Ascending aorta (tissue), 2 donors: ENCODE results near the gene ART4. TPM values are rescaled to one million over a fixed set of nuclear protein-coding genes. Genes with fewer than 3 reads are reported as not detected.

ENCODE experiments used
- DNase-seq, 2 donors: peaks; one replicate each; pipeline ENCODE4 v3.0.0-alpha.2; 2019; ENCODE audit warnings: low spot score in 2 of 2
- H3K27ac ChIP-seq, 2 donors: fragments of 200-600 bp; sonication (generic); one replicate each; pipeline ENCODE4 v1.5.1; 2016 to 2017; ENCODE audit warnings: mild to moderate bottlenecking in 1 of 2
- H3K27me3 ChIP-seq: fragments of 200-600 bp; sonication (generic); one replicate; pipeline ENCODE4 v1.5.1; 2017
- H3K36me3 ChIP-seq, 2 donors: fragments of 200-600 bp; sonication (generic); one replicate each; pipeline ENCODE4 v1.5.1; 2016
- H3K4me1 ChIP-seq, 2 donors: fragments of 200-600 bp; sonication (generic); one replicate each; pipeline ENCODE4 v1.5.1; 2016 to 2017; ENCODE audit warnings: mild to moderate bottlenecking in 1 of 2
- H3K4me3 ChIP-seq, 2 donors: fragments of 200-600 bp; sonication (generic); one replicate each; pipeline ENCODE4 v1.5.1; 2016 to 2017; ENCODE audit warnings: mild to moderate bottlenecking in 1 of 2
- H3K9me3 ChIP-seq, 2 donors: fragments of 200-600 bp; sonication (generic); one replicate each; pipeline ENCODE4 v1.5.1; 2016
- intact Hi-C: fragments of 100-400 bp; cut with DNase I; formaldehyde crosslinking; loops from one replicate; pipeline ENCODE4 v1.15.1; 2023
- total RNA-seq: library from RNA; depleted of rRNA; stranded (reverse); fragments of >200 nt; gene quantifications from one replicate; pipeline ENCODE4 v1.1.0, GENCODE V29; 2016
- TF ChIP-seq, protein P1 (sequence below), 3 experiments: fragments of 200-600 bp in 2 of 3; fragments of 450-650 bp in 1 of 3; sonication (generic) in 2 of 3; IDR thresholded peaks; one replicate each; pipeline ENCODE4 v1.5.1; 2016 to 2019; ENCODE audit warnings: antibody characterized with exemption in 3 of 3, mild to moderate bottlenecking in 1 of 3, moderate library complexity in 1 of 3

ART4 gene, protein sequence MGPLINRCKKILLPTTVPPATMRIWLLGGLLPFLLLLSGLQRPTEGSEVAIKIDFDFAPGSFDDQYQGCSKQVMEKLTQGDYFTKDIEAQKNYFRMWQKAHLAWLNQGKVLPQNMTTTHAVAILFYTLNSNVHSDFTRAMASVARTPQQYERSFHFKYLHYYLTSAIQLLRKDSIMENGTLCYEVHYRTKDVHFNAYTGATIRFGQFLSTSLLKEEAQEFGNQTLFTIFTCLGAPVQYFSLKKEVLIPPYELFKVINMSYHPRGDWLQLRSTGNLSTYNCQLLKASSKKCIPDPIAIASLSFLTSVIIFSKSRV
- total RNA-seq, result 40.4 TPM

GRCh38 chr12:14843425-14843887, at the start of gene ART4:
TSS of gene ART4 (minus strand) at chr12:14843526. CDS start at chr12:14843113, 413 bp downstream.
- Histone ChIP-seq H3K4me3 (peak within 1 kb of the TSS; percentile 15 to 50), H3K9me3 (no peaks in the 10 kb centered on the region), H3K4me1 (peaks cover 8 to 58% of the 10 kb centered on the region in 2 donors), H3K27me3 (no peaks in the 10 kb centered on the region), H3K27ac (peak within 1 kb of the TSS; percentile 72 to 87), H3K36me3 (no peaks in the 10 kb centered on the region)
- DNase-seq, result no peak
- intact Hi-C loops, result loop anchor here (5.0 to 10.0 kb wide), 2 partner anchors 429 to 681 kb away; no protein-coding TSS in a partner anchor
- TF ChIP-seq, protein P1, sequence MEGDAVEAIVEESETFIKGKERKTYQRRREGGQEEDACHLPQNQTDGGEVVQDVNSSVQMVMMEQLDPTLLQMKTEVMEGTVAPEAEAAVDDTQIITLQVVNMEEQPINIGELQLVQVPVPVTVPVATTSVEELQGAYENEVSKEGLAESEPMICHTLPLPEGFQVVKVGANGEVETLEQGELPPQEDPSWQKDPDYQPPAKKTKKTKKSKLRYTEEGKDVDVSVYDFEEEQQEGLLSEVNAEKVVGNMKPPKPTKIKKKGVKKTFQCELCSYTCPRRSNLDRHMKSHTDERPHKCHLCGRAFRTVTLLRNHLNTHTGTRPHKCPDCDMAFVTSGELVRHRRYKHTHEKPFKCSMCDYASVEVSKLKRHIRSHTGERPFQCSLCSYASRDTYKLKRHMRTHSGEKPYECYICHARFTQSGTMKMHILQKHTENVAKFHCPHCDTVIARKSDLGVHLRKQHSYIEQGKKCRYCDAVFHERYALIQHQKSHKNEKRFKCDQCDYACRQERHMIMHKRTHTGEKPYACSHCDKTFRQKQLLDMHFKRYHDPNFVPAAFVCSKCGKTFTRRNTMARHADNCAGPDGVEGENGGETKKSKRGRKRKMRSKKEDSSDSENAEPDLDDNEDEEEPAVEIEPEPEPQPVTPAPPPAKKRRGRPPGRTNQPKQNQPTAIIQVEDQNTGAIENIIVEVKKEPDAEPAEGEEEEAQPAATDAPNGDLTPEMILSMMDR (IDR thresholded peaks at IDR 0.05), result no peak

- intact Hi-C loops, result loop anchor here (2.0 to 5.0 kb wide), 3 partner anchors 44 to 329 kb away; partner anchors contain the start of gene RERG
- Histone ChIP-seq H3K9me3 (no peaks in the 10 kb centered on the region), H3K27me3 (no peaks in the 10 kb centered on the region), H3K36me3 (no peaks in the 10 kb centered on the region), H3K4me3 (peak overlapping the region in 1 of 2 donors; percentile 33), H3K4me1 (peaks cover 7 to 28% of the 10 kb centered on the region in 2 donors), H3K27ac (peak overlapping the region; percentile 85 to 88)
- DNase-seq, result peak; percentile 25 to 86
- TF ChIP-seq, protein P1 (IDR thresholded peaks at IDR 0.05), result peak in 2 of 3 experiments; percentile 18 to 20
Observed at GRCh38 chr12:14892726-14893505, 49.6 kb upstream of the ART4 start.

DNA sequence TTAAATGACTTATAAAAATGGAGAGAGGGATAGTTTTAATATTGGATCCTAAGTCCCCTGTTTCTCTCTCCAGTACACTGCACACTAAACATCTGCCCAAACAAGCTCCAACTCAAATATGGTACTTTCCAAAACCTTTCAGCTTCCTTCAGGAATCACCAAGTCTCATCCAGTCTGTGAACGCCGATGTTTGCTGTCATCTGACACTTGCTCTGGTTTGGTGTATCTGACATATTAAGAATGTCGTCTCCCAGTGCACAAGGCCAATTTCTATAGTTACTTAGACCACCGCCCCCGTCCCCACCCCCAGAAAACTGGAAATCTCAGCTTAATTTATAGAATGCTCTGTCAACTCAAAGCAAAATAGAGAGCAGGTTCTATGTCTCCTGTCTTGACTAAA, 47.4 kb upstream of the ART4 start:
- H3K27ac ChIP-seq, result peak overlapping the region; percentile 85 to 88
- intact Hi-C loops, result loop anchor here (5.0 kb wide), 2 partner anchors 317 to 332 kb away; partner anchors contain the start of gene RERG
- H3K9me3 ChIP-seq, result no peaks in the 10 kb centered on the region
- H3K4me1 ChIP-seq, result peaks cover 7 to 23% of the 10 kb centered on the region in 2 donors
- DNase-seq, result no peak
- no peaks in the 10 kb centered on the region for H3K36me3 ChIP-seq
- TF ChIP-seq, protein P1 (IDR thresholded peaks at IDR 0.05), result no peak
- no peaks in the 10 kb centered on the region for H3K27me3 ChIP-seq
- H3K4me3 ChIP-seq, result no peak overlapping the region

DNA sequence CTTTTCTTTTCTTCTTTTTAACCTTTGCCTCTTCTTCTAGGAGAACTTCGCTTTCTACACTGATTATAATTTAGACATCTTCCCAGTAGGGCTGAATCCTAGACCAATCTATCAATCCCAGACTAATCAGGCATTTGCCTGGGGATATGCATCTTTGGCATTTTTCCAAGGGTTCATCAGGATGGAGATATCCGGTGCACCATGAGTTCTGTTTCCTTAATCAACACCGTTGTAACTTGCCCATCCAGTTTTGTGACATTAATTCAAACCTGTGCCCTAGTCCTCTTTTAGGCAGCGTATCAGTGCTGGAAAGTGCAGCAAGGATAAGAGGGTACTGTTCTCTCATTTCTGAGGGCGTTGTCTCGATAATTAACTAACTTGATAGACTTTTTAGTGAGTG, 42.9 kb upstream of the ART4 start:
- Histone ChIP-seq H3K9me3 (no peaks in the 10 kb centered on the region), H3K27ac (peak overlapping the region; percentile 86 to 87), H3K27me3 (no peaks in the 10 kb centered on the region), H3K36me3 (peaks cover 8 to 24% of the 10 kb centered on the region in 2 donors), H3K4me1 (peaks cover 0 to 5% of the 10 kb centered on the region in 2 donors), H3K4me3 (peak overlapping the region in 1 of 2 donors; percentile 75)
- TF ChIP-seq, protein P1 (IDR thresholded peaks at IDR 0.05), result no peak
- no peak for DNase-seq
- intact Hi-C loops, result no loop called here

DNA sequence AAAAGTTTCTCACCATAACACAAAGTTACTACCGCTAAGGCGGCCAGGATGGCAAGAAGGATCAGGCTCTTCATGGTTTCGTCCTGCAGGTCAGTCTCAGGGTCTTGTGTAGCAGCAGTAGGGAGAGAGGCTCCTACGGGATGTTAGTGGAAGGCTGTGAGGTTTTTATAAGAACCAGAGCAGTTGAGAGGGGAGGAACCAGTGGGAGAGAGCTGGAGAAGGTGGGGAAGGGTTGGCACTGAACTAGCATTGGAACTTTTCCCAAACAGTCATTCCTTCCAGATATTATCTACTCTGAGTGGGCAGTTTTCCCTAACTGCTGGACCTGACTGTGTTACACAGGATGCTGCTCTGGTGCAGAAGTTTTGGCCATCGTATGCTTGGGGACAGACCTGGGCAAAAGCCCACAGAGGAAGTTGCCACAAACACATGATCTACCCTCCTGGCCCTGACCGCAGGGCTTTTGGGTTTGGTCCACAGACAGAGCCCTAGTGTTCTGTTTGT, 42.4 kb upstream of the ART4 start, which contains the start of gene MGP:
TSS of gene MGP (minus strand) at position 137 of the 504 bp plus-strand sequence. CDS start at position 74, 63 bp downstream.
- Histone ChIP-seq H3K9me3 (no peaks in the 10 kb centered on the region), H3K4me1 (peaks cover 0 to 5% of the 10 kb centered on the region in 2 donors), H3K27ac (peak within 1 kb of the TSS; percentile 86 to 87), H3K36me3 (peaks cover 8 to 29% of the 10 kb centered on the region in 2 donors), H3K4me3 (peak within 1 kb of the TSS; percentile 61 to 75), H3K27me3 (no peaks in the 10 kb centered on the region)
- intact Hi-C loops, result loop anchor here (2.0 kb wide), 2 partner anchors 63 to 111 kb away; a partner anchor contains a TSS
- TF ChIP-seq, protein P1 (IDR thresholded peaks at IDR 0.05), result no peak
- peak; percentile 40 to 90 for DNase-seq
